Suprapubic skin (tissue), 4 donors: ENCODE results near the gene PCNX2.

Source experiments
- EP300 ChIP-seq: sonication (generic); formaldehyde crosslinking; IDR thresholded peaks from one replicate; pipeline ENCODE4 v1.6.1; 2017; ENCODE audit warnings: antibody characterized with exemption
- POLR2A ChIP-seq, 2 donors: fragments of 450-650 bp; IDR thresholded peaks; one replicate each; pipeline ENCODE4 v1.6.1; 2017; ENCODE audit warnings: antibody characterized with exemption in 2 of 2, mild to moderate bottlenecking in 2 of 2, moderate library complexity in 2 of 2
- POLR2AphosphoS5 ChIP-seq, 3 donors: sonication (generic); formaldehyde crosslinking; IDR thresholded peaks; one replicate each; pipeline ENCODE4 v1.6.1; 2017; ENCODE audit warnings: antibody characterized with exemption in 3 of 3
- TF ChIP-seq, protein P1 (sequence below), 2 donors: fragments of 200-600 bp in 1 of 2; fragments of 450-650 bp in 1 of 2; sonication (generic) in 1 of 2; IDR thresholded peaks; one replicate each; pipeline ENCODE4 v1.5.1; 2016 to 2019; ENCODE audit warnings: antibody characterized with exemption in 2 of 2, mild to moderate bottlenecking in 1 of 2, moderate library complexity in 1 of 2

DNA sequence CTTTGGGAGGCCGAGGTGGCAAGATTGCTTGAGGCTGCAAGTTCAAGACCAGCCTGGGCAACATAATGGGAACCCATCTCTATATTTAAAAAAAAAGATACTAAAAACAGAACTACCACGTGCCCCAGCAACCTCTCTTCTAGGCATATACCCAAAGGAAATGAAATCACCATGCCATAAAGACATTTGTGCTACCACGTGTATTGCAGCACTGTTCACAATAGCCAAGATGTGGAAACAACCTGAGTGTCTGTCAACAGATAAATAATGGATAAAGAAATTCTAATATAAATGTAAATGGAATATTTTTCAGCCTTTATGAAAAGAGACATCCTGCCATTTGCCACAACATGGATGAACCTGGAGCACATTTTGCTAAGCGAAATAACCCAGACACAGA is 128.6 kb downstream of the PCNX2 start:
- TF ChIP-seq, protein P1, sequence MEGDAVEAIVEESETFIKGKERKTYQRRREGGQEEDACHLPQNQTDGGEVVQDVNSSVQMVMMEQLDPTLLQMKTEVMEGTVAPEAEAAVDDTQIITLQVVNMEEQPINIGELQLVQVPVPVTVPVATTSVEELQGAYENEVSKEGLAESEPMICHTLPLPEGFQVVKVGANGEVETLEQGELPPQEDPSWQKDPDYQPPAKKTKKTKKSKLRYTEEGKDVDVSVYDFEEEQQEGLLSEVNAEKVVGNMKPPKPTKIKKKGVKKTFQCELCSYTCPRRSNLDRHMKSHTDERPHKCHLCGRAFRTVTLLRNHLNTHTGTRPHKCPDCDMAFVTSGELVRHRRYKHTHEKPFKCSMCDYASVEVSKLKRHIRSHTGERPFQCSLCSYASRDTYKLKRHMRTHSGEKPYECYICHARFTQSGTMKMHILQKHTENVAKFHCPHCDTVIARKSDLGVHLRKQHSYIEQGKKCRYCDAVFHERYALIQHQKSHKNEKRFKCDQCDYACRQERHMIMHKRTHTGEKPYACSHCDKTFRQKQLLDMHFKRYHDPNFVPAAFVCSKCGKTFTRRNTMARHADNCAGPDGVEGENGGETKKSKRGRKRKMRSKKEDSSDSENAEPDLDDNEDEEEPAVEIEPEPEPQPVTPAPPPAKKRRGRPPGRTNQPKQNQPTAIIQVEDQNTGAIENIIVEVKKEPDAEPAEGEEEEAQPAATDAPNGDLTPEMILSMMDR (IDR thresholded peaks at IDR 0.05) = no peak
- TF ChIP-seq POLR2A (IDR thresholded peaks at IDR 0.05) (no peak), EP300 (no peak), POLR2AphosphoS5 (IDR thresholded peaks at IDR 0.05) (no peak)
